Occipital lobe (tissue), 2 donors: ENCODE measurements around the gene CCP110. TPM values are rescaled to one million over a fixed set of nuclear protein-coding genes. Genes with fewer than 3 reads are reported as not detected.
A peak's percentile ranks its signal among the peaks of the same experiment; 100 is the strongest.

Experiments
- DNase-seq: peaks from one replicate; lab custom pipeline; 2025; lab: John Stamatoyannopoulos, UW
- total RNA-seq: library from RNA; depleted of rRNA; stranded (reverse); fragments of >200 nt; gene quantifications from one replicate; pipeline ENCODE4 v1.2.3, GENCODE V29; 2014

The CCP110 gene
- total RNA-seq, 1 donor from 2014 or later: 85.5 TPM

GRCh38 chr16:19506965-19507364 lies 16.8 kb upstream of the CCP110 start:
- DNase-seq: no peak

- no peak for DNase-seq
Observed at GRCh38 chr16:19507867-19508266, 15.9 kb upstream of the CCP110 start.

GRCh38 chr16:19512297-19512696 lies 11.4 kb upstream of the CCP110 start:
- no peak for DNase-seq

- no peak for DNase-seq
Observed at GRCh38 chr16:19513377-19514053, 10.2 kb upstream of the CCP110 start.

- no peak for DNase-seq
Observed at GRCh38 chr16:19515757-19516156, 8.0 kb upstream of the CCP110 start.

- no peak for DNase-seq
Observed at GRCh38 chr16:19517424-19518089, 6.2 kb upstream of the CCP110 start.

GRCh38 chr16:19518388-19518787 lies 5.4 kb upstream of the CCP110 start:
- no peak for DNase-seq

GRCh38 chr16:19520861-19521331 lies 2.8 kb upstream of the CCP110 start:
- no peak for DNase-seq

GRCh38 chr16:19521471-19522396 lies 2.0 kb upstream of the CCP110 start, which contains the start of gene GDE1:
TSS of gene GDE1 (minus strand) at chr16:19522098. CDS start at chr16:19521964, 134 bp downstream.
- DNase-seq: peak; percentile 98

GRCh38 chr16:19522397-19522732 lies 1.4 kb upstream of the CCP110 start:
- no peak for DNase-seq

GRCh38 chr16:19522760-19523159 lies 982 bp upstream of the CCP110 start:
- no peak for DNase-seq

GRCh38 chr16:19523184-19523558 lies 571 bp upstream of the CCP110 start:
- no peak for DNase-seq

- DNase-seq: peak; percentile 44
Observed at GRCh38 chr16:19524356-19524615, 544 bp downstream of the CCP110 start.

GRCh38 chr16:19524616-19525384 lies 1.1 kb downstream of the CCP110 start:
- no peak for DNase-seq

GRCh38 chr16:19525385-19525723 lies 1.6 kb downstream of the CCP110 start:
- no peak for DNase-seq

- no peak for DNase-seq
Observed at GRCh38 chr16:19527161-19527560, 3.4 kb downstream of the CCP110 start.

GRCh38 chr16:19528666-19529065 lies 4.9 kb downstream of the CCP110 start:
- DNase-seq: no peak

- DNase-seq: no peak
Observed at GRCh38 chr16:19532601-19533000, 8.9 kb downstream of the CCP110 start.

- no peak for DNase-seq
Observed at GRCh38 chr16:19540241-19540970, 16.7 kb downstream of the CCP110 start.

GRCh38 chr16:19542138-19542821 lies 18.5 kb downstream of the CCP110 start:
- DNase-seq: no peak
